ENCODE data around the gene SLC24A4.

GRCh38 chr14:92453691-92454090 is 130.7 kb downstream of the SLC24A4 start:
- TF ChIP-seq POLR2AphosphoS5 (IDR thresholded peaks at IDR 0.05; ENCODE audit: low read depth, low read length) (no peak), POLR2A (IDR thresholded peaks at IDR 0.05; ENCODE audit: low read depth, low read length) (no peak), TAF1 (IDR thresholded peaks at IDR 0.05; ENCODE audit: low read depth, low read length) (no peak), PAX5 (IDR thresholded peaks at IDR 0.05; ENCODE audit: insufficient read depth, low read length, severe bottlenecking) (no peak), SPI1 (IDR thresholded peaks at IDR 0.05; ENCODE audit: low read depth, low read length) (no peak)
